GM18858 (cell line): ENCODE results near the gene NFIC.
"Not testable (repeated sequence)": the region's sequence is repeated elsewhere in the genome, so short reads cannot be mapped to it uniquely, and the experiment has no call there.

Experiments used
- ATAC-seq: cut with Tn5 transposase; IDR thresholded peaks from one replicate; pipeline ENCODE4 v1.9.1; 2021; ENCODE audit not compliant: unreplicated experiment

The NFIC gene

GRCh38 chr19:3365836-3366752, at the start of gene NFIC:
TSS of gene NFIC (plus strand) at chr19:3366583. CDS start at chr19:3366637, 54 bp downstream.
- no peak for ATAC-seq

DNA sequence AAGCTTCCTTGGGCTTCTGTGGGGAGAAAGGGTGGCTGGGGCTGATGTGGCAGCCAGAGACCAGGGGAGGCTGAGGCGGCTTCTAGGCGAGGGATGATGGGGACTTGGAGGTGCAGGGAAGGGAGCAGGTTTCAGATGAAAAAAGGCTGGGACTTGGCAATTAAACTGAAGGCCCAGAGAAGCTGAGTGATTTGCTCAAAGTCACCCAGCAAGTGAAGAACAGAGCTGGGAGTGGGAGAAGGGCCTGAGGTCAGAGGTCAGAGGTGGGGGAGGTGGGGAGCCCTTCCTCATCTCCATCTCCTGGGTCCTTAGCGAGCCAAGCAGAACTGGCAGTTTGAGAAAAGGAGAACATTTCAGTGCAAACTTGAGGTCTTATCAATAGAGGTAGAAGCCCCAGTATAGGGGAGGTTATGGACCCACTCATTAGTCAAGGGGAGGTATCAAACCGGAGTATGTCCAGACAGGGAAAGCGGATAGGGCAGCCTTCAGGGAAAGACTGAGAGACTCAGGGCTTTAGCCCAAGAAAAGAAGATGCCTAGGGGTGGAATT, 49.6 kb upstream of the NFIC start:
- ATAC-seq, result no peak

- ATAC-seq, result no peak
Measured at GRCh38 chr19:3319643-3320353, 46.6 kb upstream of the NFIC start.

- no peak for ATAC-seq
Measured at GRCh38 chr19:3320354-3320670, 46.1 kb upstream of the NFIC start.

DNA sequence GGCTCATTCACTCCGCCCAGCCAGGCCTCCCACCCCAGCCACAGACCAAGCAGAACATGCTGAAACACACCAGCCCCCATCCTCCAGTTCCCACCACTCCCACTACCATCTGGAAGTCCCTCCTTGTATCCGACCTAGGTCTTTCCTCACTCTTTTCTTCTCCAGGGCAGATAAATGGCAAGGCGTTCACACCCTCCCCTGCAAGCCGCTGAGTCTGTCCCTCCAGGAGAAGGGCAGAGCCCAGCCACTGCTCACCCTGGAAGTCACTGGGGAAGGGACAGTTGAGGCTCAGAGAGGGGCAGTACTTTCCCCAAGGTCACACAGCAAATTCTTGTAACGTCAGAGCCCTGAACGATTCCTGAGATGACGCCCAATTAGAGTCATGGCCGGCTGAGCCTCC, 45.5 kb upstream of the NFIC start:
- ATAC-seq, result no peak

DNA sequence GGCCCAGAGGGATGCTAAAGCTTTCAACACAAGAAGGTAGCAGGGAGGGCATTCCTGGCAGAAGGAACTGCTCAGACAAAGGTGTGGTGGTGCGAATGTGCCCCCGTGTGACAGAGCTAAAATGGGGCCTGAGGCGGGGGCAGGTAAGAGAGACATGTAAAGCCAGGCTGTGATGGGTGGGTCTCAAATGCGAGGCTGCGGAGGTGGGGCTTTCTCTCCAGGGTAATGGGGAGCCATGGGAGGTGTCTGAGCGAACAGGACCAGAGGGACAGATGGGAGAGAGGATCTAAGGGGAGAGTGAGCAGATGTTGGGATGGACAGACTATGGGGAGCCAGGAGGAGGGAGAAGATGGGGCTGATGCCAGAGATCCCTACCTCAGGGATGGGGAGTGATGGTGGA, 44.7 kb upstream of the NFIC start:
- no peak for ATAC-seq

DNA sequence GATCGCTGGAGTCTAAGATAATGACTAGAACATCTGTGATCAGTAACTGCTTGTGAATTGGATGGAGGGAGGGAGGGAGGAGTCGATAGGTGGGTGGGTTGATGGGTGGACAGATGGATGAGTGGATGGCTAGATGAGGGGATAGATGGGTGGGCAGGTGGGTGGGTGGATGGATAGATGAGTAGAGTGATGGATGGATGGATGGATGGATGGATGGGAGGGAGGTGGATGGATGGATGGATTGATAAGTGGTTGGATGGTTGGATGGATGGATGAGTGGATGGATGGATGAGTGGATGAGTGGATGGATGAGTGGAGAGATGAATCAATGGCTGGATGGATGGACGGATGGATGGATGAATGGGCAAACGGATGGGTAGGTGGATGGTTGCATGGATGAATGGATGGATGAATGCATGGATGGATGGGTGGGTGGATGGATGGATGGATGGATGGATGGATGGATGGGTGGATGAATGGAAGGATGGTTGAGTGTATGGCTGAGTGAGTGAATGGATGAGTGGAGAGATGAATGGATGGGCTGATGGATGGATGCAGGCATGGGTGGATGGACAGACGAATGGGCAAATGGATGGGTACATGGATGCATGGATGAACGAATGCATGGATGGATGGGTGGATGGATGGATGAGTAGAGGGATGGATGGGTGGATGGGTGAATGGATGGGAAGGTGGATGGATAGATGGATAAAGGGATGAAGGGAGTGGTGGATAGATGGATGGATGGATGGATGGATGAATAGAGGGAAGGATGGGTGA, 44.0 kb upstream of the NFIC start:
- ATAC-seq, result no peak

DNA sequence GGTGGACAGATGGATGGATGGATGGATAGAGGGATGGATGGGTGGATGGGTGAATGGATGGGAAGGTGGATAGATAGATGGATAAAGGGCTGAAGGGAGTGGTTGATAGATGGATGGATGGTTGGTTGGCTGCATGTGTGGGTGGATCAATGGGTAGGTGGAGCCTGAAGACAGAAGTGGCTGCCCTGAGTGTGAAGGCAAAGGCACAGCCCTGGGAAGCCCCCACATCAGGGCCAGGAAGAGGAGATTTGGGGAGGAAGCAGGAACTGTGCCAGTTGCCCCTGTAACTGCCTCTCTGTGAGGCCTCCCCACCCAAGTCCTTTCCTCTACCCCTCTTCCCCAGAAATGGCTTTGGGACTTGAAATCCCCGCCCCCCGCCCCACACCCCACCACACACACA, 43.4 kb upstream of the NFIC start:
- no peak for ATAC-seq

DNA sequence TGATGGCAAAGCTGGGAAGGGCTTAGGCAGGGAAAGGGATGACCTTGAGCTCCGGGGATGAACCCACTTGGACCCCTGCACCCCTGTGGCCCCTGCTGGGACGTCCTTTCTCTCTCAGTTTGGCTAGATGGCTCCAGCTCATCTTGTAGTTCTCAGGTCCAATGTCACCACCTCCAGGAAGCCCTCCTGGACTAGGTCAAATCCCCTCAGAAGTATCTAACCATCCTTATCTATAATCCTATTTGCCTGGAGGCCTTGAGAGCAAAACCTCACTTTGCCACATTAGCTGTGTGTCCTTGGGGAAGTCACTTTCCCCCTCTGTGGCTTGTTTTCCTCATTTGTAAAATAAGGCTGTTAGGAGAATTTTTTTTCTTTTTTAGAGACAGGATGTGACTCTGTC, 42.7 kb upstream of the NFIC start:
- ATAC-seq, result no peak

DNA sequence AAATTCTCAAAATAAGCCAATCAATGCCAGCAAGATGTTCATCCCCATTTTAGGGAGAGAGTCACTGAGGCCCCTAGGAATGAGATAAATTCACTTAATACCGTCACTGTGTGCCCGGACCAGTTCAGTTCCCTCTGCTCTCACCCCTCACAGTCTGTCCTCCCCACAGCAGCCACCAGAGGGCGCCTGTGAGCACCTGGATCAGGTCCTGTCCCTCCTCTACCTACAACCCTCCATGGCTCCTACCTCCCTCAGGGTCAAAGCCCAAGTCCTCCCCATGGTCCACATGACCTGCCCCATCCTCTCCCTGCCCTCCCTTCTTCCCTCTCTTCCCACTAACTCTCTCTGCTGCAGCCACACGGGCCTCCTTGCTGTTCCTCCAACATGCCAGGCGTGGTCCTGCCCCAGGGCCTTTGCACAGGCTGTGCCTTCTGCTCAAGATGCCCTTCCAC, 42.0 kb upstream of the NFIC start:
- no peak for ATAC-seq

- ATAC-seq, result no peak
Measured at GRCh38 chr19:3325451-3325850, 40.9 kb upstream of the NFIC start.

GRCh38 chr19:3328743-3329142, 37.6 kb upstream of the NFIC start:
- ATAC-seq, result no peak

GRCh38 chr19:3330047-3330446, 36.3 kb upstream of the NFIC start:
- no peak for ATAC-seq

DNA sequence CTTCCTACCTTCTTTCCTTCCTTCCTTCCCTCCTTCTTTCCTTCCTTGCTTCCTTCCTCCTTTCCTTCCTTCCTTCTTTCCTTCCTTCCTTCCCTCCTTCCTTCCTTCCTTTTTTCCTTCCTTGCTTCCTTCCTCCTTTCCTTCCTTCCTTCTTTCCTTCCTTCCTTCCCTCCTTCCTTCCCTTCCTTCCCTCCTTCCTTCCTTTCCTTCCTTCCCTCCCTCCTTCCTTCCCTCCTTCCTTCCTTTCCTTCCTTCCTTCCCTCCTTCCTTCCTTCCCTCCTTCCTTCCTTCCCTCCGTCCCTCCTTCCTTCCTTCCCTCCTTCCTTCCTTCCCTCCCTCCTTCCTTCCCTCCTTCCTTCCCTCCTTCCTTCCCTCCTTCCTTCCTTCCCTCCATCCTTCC, 34.2 kb upstream of the NFIC start:
- not testable (repeated sequence) for ATAC-seq

DNA sequence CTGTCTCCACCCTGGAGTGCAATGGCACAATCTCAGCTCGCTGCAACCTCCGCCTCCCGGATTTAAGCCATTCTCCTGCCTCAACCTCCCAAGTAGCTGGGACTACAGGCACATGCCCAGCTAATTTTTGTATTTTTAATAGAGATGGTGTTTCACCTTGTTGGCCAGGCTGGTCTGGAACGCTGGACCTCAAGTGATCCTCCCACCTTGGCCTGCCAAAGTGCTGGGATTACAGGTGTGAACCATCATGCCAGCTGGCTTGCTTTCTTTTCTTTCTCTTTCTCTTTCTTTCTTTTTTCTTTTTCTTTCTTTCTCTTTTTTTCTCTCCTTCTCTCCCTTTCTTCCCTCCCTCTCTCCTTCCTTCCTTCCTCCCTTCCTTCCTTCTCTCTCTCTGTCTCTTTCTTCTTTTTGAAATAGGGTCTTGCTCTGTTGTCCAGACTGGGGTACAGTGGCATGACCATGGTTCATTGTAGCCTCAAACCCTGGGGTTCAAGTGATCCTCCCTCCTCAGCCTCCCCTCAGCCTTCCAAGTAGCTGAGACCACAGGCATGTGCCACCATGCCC, 33.3 kb upstream of the NFIC start:
- no peak for ATAC-seq

- no peak for ATAC-seq
Measured at GRCh38 chr19:3333662-3334061, 32.7 kb upstream of the NFIC start.

GRCh38 chr19:3334749-3335430, 31.5 kb upstream of the NFIC start:
- ATAC-seq, result not testable (repeated sequence)

GRCh38 chr19:3335431-3336350, 30.7 kb upstream of the NFIC start:
- no peak for ATAC-seq

DNA sequence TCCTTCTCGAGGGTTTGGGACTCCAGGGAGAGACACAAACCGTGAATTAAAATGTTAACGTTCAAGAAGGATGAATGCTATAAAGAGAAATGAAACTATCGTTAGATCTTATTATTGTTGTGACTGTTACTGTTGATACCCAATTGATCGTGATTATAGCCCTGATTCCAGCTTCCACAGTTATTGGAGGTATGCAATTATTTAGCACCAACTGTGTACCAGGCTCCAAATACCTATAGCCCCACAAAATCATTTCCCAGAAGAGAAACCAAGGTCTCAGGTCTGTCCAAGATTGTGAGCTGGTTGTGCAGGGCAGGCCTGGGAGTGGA, 30.1 kb upstream of the NFIC start:
- no peak for ATAC-seq
